GM23248 (cell line): ENCODE data around the gene FANCG.

ENCODE experiments used
- EZH2 ChIP-seq: fragments of 200-600 bp; sonication (generic); IDR thresholded peaks from 2 replicates; pipeline ENCODE4 v1.6.1; 2018; ENCODE audit warnings: antibody characterized with exemption, mild to moderate bottlenecking; ENCODE audit not compliant: insufficient read depth, poor library complexity, severe bottlenecking
- EZH2phosphoT487 ChIP-seq: fragments of 200-600 bp; sonication (generic); IDR thresholded peaks from 2 replicates; pipeline ENCODE4 v1.6.1; 2018; ENCODE audit warnings: antibody characterized with exemption, moderate library complexity, mild to moderate bottlenecking, low read depth; ENCODE audit not compliant: insufficient read depth

GRCh38 chr9:35057271-35057620, 22.5 kb downstream of the FANCG start:
- no peak for TF ChIP-seq EZH2phosphoT487
- no peak for TF ChIP-seq EZH2
